Stimulated activated CD4-positive, alpha-beta T cell treated with anti-CD3 and anti-CD28 coated beads, Interleukin-4, amount 100 ng/mL, for 24 hours (primary cell): Measurements from ENCODE around the gene FXYD3.
"Not testable (repeated sequence)": the region's sequence is repeated elsewhere in the genome, so short reads cannot be mapped to it uniquely, and the experiment has no call there.

Source experiments
- DNase-seq: peaks from one replicate; pipeline ENCODE4 v3.0.0-alpha.2; 2020

The FXYD3 gene

GRCh38 chr19:35144600-35145436 is 29.2 kb downstream of the FXYD3 start:
- peak; percentile 33 for DNase-seq

- no peak for DNase-seq
These were observed 31.3 kb downstream of the FXYD3 start for GRCh38 chr19:35146746-35147459.

GRCh38 chr19:35149463-35149862 is 33.8 kb downstream of the FXYD3 start:
- DNase-seq = no peak

GRCh38 chr19:35150445-35150844 is 34.8 kb downstream of the FXYD3 start:
- DNase-seq = no peak

- no peak for DNase-seq
These were observed 35.8 kb downstream of the FXYD3 start for GRCh38 chr19:35151273-35152065.

GRCh38 chr19:35153129-35153522 is 37.5 kb downstream of the FXYD3 start:
- not testable (repeated sequence) for DNase-seq

- DNase-seq = peak; percentile 81
These were observed 38.3 kb downstream of the FXYD3 start for GRCh38 chr19:35153701-35154524.

GRCh38 chr19:35154525-35155406 is 39.1 kb downstream of the FXYD3 start, which contains the start of gene FXYD5:
Gene FXYD5 (plus strand): TSS chr19:35154735. CDS start chr19:35155551, 816 bp downstream.
- DNase-seq = peak; percentile 89

GRCh38 chr19:35155441-35155840 is 39.8 kb downstream of the FXYD3 start:
- DNase-seq = peak; percentile 47

GRCh38 chr19:35155981-35156672 is 40.5 kb downstream of the FXYD3 start:
- DNase-seq = no peak

GRCh38 chr19:35156673-35157014 is 41.0 kb downstream of the FXYD3 start:
- DNase-seq = no peak

GRCh38 chr19:35157431-35157830 is 41.8 kb downstream of the FXYD3 start:
- DNase-seq = no peak

- DNase-seq = no peak
These were observed 44.0 kb downstream of the FXYD3 start for GRCh38 chr19:35159606-35160005.

- DNase-seq = no peak
These were observed 45.2 kb downstream of the FXYD3 start for GRCh38 chr19:35160629-35161433.

- DNase-seq = no peak
These were observed 45.8 kb downstream of the FXYD3 start for GRCh38 chr19:35161434-35161743.

- no peak for DNase-seq
These were observed 47.1 kb downstream of the FXYD3 start for GRCh38 chr19:35162471-35163326.

- no peak for DNase-seq
These were observed 48.8 kb downstream of the FXYD3 start for GRCh38 chr19:35164418-35164817.

GRCh38 chr19:35165200-35166058 is 49.8 kb downstream of the FXYD3 start:
- no peak for DNase-seq
